Thoracic aorta (tissue), 2 donors: ENCODE data around the gene TRMO. TPM values are rescaled to one million over a fixed set of nuclear protein-coding genes. Genes with fewer than 3 reads are reported as not detected.

Experiments
- ATAC-seq: fragments of 150-250 bp; one replicate; pipeline ENCODE4 v1.8.0; 2017; ENCODE audit warnings: low read depth; ENCODE audit not compliant: insufficient number of reproducible peaks, low FRiP score
- DNase-seq: peaks from one replicate; pipeline ENCODE4 v3.0.0-alpha.2; 2020; ENCODE audit warnings: low spot score
- H3K27ac ChIP-seq, 2 donors: fragments of 200-600 bp; sonication (generic); 1 replicate in 1 of 2; 2 replicates in 1 of 2; pipeline ENCODE4 v1.5.1; 2016; ENCODE audit warnings: mild to moderate bottlenecking in 2 of 2, moderate library complexity in 2 of 2
- H3K27me3 ChIP-seq: fragments of 200-600 bp; sonication (generic); replicated peaks from 2 replicates; pipeline ENCODE4 v1.6.0; 2016; ENCODE audit warnings: mild to moderate bottlenecking; ENCODE audit not compliant: insufficient read depth
- H3K36me3 ChIP-seq: fragments of 200-600 bp; sonication (generic); one replicate; pipeline ENCODE4 v1.5.1; 2016
- H3K4me1 ChIP-seq, 2 donors: fragments of 200-600 bp; sonication (generic); 1 replicate in 1 of 2; 2 replicates in 1 of 2; pipeline versions ENCODE4 v1.5.1 to v1.6.0; 2016; ENCODE audit warnings: low read depth in 2 of 2, mild to moderate bottlenecking in 1 of 2; ENCODE audit not compliant: control insufficient read depth in 1 of 2
- H3K4me3 ChIP-seq: fragments of 200-600 bp; sonication (generic); 2 replicates; pipeline ENCODE4 v1.5.1; 2016; ENCODE audit warnings: mild to moderate bottlenecking
- H3K9me3 ChIP-seq: fragments of 200-600 bp; sonication (generic); 2 replicates; pipeline ENCODE4 v1.5.1; 2016
- total RNA-seq, 2 donors: library from RNA; depleted of rRNA; stranded (reverse); fragments of >200 nt; gene quantifications; one replicate each; pipeline versions ENCODE4 v1.1.0 to v1.2.3, GENCODE V29; 2016
- TF ChIP-seq, protein P1 (sequence below): fragments of 200-600 bp; sonication (generic); IDR thresholded peaks from one replicate; pipeline ENCODE4 v1.5.1; 2019; ENCODE audit warnings: antibody characterized with exemption

The TRMO gene
- total RNA-seq, 2 donors from 2014 or later = 22.2 to 28.6 TPM

DNA sequence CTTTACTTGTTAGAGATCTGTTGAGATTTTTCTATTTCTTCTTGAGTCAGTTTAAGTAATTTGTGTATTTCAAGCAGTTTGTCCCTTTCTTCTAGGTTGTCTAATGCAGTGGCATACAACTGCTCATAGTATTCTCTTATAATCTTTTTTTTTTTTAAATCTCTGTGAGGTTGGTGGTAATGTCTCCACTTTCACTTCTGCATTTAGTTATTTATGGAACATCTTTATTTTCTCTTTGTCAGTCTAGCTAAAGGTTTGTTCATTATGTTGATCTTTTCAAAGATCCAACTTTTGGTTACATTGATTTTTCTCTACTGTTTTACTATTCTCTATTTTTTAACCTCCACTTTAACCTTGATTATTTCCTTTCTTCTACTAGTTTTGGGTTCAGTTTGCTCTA lies 55.5 kb downstream of the TRMO start:
- DNase-seq (no peak), ATAC-seq (no peak)
- Histone ChIP-seq H3K27ac (no peak overlapping the region), H3K4me1 (no peaks in the 10 kb centered on the region), H3K36me3 (no peaks in the 10 kb centered on the region), H3K9me3 (peaks cover 8% of the 10 kb centered on the region), H3K27me3 (no peaks in the 10 kb centered on the region), H3K4me3 (no peak overlapping the region)
- TF ChIP-seq, protein P1, sequence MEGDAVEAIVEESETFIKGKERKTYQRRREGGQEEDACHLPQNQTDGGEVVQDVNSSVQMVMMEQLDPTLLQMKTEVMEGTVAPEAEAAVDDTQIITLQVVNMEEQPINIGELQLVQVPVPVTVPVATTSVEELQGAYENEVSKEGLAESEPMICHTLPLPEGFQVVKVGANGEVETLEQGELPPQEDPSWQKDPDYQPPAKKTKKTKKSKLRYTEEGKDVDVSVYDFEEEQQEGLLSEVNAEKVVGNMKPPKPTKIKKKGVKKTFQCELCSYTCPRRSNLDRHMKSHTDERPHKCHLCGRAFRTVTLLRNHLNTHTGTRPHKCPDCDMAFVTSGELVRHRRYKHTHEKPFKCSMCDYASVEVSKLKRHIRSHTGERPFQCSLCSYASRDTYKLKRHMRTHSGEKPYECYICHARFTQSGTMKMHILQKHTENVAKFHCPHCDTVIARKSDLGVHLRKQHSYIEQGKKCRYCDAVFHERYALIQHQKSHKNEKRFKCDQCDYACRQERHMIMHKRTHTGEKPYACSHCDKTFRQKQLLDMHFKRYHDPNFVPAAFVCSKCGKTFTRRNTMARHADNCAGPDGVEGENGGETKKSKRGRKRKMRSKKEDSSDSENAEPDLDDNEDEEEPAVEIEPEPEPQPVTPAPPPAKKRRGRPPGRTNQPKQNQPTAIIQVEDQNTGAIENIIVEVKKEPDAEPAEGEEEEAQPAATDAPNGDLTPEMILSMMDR = no peak

GRCh38 chr9:97866300-97866699 lies 56.0 kb downstream of the TRMO start:
- H3K4me1 ChIP-seq = no peaks in the 10 kb centered on the region
- ATAC-seq (no peak), DNase-seq (no peak)
- H3K27ac ChIP-seq = no peak overlapping the region
- TF ChIP-seq, protein P1 = no peak
- no peak overlapping the region for H3K4me3 ChIP-seq
- H3K9me3 ChIP-seq = peaks cover 8% of the 10 kb centered on the region
- H3K36me3 ChIP-seq = no peaks in the 10 kb centered on the region
- H3K27me3 ChIP-seq = no peaks in the 10 kb centered on the region

DNA sequence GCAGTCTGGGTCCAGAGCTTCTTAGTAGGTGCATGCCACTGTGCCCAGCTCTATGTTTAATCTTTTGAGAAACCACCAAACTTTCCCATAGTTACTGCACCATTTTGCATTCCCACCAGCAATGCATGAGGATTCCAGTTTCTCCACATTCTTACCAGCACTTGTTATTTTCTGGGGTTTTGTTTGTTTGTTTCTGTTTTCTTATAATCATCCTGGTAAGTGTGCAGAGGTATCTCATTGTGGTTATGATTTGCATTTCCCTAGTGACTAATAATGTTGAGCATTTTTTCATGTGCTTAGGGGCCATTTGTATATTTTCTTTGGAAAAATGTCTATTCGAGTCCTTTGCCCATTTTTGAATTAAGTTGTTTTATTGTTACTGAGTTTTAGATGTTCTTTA lies 57.9 kb downstream of the TRMO start:
- no peak for ATAC-seq
- H3K9me3 ChIP-seq = peaks cover 8% of the 10 kb centered on the region
- no peaks in the 10 kb centered on the region for H3K27me3 ChIP-seq
- H3K27ac ChIP-seq = no peak overlapping the region
- H3K4me1 ChIP-seq = no peaks in the 10 kb centered on the region
- no peak for DNase-seq
- H3K4me3 ChIP-seq = no peak overlapping the region
- no peaks in the 10 kb centered on the region for H3K36me3 ChIP-seq
- TF ChIP-seq, protein P1 = no peak

- DNase-seq = no peak
- Histone ChIP-seq H3K27me3 (no peaks in the 10 kb centered on the region), H3K36me3 (no peaks in the 10 kb centered on the region), H3K27ac (no peak overlapping the region), H3K4me1 (no peaks in the 10 kb centered on the region), H3K4me3 (no peak overlapping the region), H3K9me3 (peaks cover 8% of the 10 kb centered on the region)
- ATAC-seq = no peak
- TF ChIP-seq, protein P1 = no peak
Observed at GRCh38 chr9:97863314-97863713, 59.0 kb downstream of the TRMO start.

DNA sequence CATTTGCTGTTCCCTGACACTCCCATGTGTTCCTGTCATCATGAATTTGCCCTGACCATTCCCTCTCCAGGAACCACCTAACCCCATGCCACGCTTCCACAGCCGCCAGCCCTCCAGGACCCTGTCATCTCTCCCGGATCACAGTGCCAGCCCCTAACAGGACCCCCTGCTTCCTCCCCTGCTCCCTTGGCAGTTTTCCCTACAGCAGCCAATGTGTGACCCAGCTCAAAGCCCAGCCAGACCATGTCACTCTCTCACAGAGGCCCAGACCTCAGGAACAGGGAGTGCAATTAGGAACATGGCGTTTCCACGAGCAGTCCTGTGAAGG lies 61.2 kb downstream of the TRMO start:
- TF ChIP-seq, protein P1 = no peak
- H3K4me1 ChIP-seq = no peaks in the 10 kb centered on the region
- H3K9me3 ChIP-seq = peaks cover 3% of the 10 kb centered on the region
- no peaks in the 10 kb centered on the region for H3K36me3 ChIP-seq
- H3K4me3 ChIP-seq = no peak overlapping the region
- H3K27me3 ChIP-seq = no peaks in the 10 kb centered on the region
- H3K27ac ChIP-seq = no peak overlapping the region
- DNase-seq (no peak), ATAC-seq (no peak)
